H9 (cell line): ENCODE results near the gene COL5A2. TPM values are rescaled to one million over a fixed set of nuclear protein-coding genes. Genes with fewer than 3 reads are reported as not detected.

Experiments used
- DNase-seq: peaks from one replicate; pipeline ENCODE4 v3.0.0-alpha.2; 2017
- H2AFZ ChIP-seq: one replicate; pipeline ENCODE4 v1.6.1; 2013; ENCODE audit warnings: mild to moderate bottlenecking, low read length, control low read depth, moderate library complexity
- H2AK5ac ChIP-seq: 2 replicates; pipeline ENCODE4 v1.6.1; 2013; ENCODE audit warnings: low read length, control low read depth, mixed read lengths; ENCODE audit not compliant: insufficient read length
- H2BK120ac ChIP-seq: one replicate; pipeline ENCODE4 v1.6.1; 2013; ENCODE audit warnings: low read depth, mild to moderate bottlenecking, low read length, control low read depth, inconsistent platforms; ENCODE audit not compliant: poor library complexity, severe bottlenecking
- H2BK12ac ChIP-seq: 2 replicates; pipeline ENCODE4 v1.6.1; 2013; ENCODE audit warnings: low read length, control low read depth, mixed read lengths, low read depth; ENCODE audit not compliant: insufficient read length
- H2BK15ac ChIP-seq: 2 replicates; pipeline ENCODE4 v1.6.1; 2013; ENCODE audit warnings: low read depth, low read length, control low read depth
- H2BK20ac ChIP-seq: one replicate; pipeline ENCODE4 v1.6.1; 2013; ENCODE audit warnings: low read depth, mild to moderate bottlenecking, low read length, control low read depth, inconsistent platforms; ENCODE audit not compliant: poor library complexity, severe bottlenecking
- H2BK5ac ChIP-seq: 2 replicates; pipeline ENCODE4 v1.6.1; 2013; ENCODE audit warnings: low read length, control low read depth, mixed read lengths; ENCODE audit not compliant: insufficient read length
- H3K14ac ChIP-seq: 2 replicates; pipeline ENCODE4 v1.6.1; 2013; ENCODE audit warnings: low read length, control low read depth; ENCODE audit not compliant: insufficient read depth
- H3K18ac ChIP-seq: 2 replicates; pipeline ENCODE4 v1.6.1; 2013; ENCODE audit warnings: low read depth, mild to moderate bottlenecking, mixed read lengths, low read length, control low read depth; ENCODE audit not compliant: insufficient read length
- H3K23ac ChIP-seq: 2 replicates; pipeline ENCODE4 v1.6.1; 2013; ENCODE audit warnings: low read length, control low read depth, mixed read lengths, low read depth; ENCODE audit not compliant: insufficient read length
- H3K23me2 ChIP-seq: 2 replicates; pipeline ENCODE4 v1.6.1; 2013; ENCODE audit warnings: low read depth, mild to moderate bottlenecking, mixed read lengths, low read length, control low read depth; ENCODE audit not compliant: insufficient read length, poor library complexity, severe bottlenecking
- H3K27ac ChIP-seq: 2 replicates; pipeline ENCODE4 v1.5.1; 2013; ENCODE audit warnings: low read length, control low read depth, mixed read lengths, low read depth; ENCODE audit not compliant: insufficient read length
- H3K27me3 ChIP-seq: 2 replicates; pipeline ENCODE4 v1.6.1; 2013; ENCODE audit warnings: low read length, control low read depth, inconsistent platforms; ENCODE audit not compliant: insufficient read depth
- H3K4ac ChIP-seq: 2 replicates; pipeline ENCODE4 v1.6.1; 2013; ENCODE audit warnings: low read depth, mild to moderate bottlenecking, control low read depth, inconsistent platforms, low read length, moderate library complexity
- H3K4me1 ChIP-seq: 2 replicates; pipeline ENCODE4 v1.6.1; 2013; ENCODE audit warnings: low read length, control low read depth, inconsistent platforms; ENCODE audit not compliant: insufficient read depth
- H3K4me2 ChIP-seq: 2 replicates; pipeline ENCODE4 v1.6.1; 2013; ENCODE audit warnings: low read length, control low read depth, mixed read lengths; ENCODE audit not compliant: insufficient read length, insufficient read depth
- H3K56ac ChIP-seq: 2 replicates; pipeline ENCODE4 v1.6.1; 2013; ENCODE audit warnings: low read depth, mild to moderate bottlenecking, mixed read lengths, low read length, control low read depth; ENCODE audit not compliant: insufficient read length
- H3K79me1 ChIP-seq: 2 replicates; pipeline ENCODE4 v1.6.1; 2013; ENCODE audit warnings: low read depth, mild to moderate bottlenecking, moderate library complexity, low read length, control low read depth, inconsistent platforms; ENCODE audit not compliant: insufficient read depth, poor library complexity, severe bottlenecking
- H3K79me2 ChIP-seq: 2 replicates; pipeline ENCODE4 v1.6.1; 2013; ENCODE audit warnings: low read length, control low read depth, inconsistent platforms; ENCODE audit not compliant: insufficient read depth
- H3K9ac ChIP-seq: 2 replicates; pipeline ENCODE4 v1.6.1; 2013; ENCODE audit warnings: low read length, control low read depth, mixed read lengths; ENCODE audit not compliant: insufficient read length; ENCODE audit errors: extremely low read depth
- H3K9me3 ChIP-seq: one replicate; pipeline ENCODE4 v1.6.1; 2013; ENCODE audit warnings: low read depth, low read length, inconsistent platforms; ENCODE audit not compliant: control insufficient read depth
- H3T11ph ChIP-seq: one replicate; pipeline ENCODE4 v1.6.1; 2013; ENCODE audit warnings: mild to moderate bottlenecking, low read length, control low read depth, inconsistent platforms
- H4K20me1 ChIP-seq: one replicate; pipeline ENCODE4 v1.6.1; 2013; ENCODE audit not compliant: control insufficient read depth, insufficient read length, insufficient read depth
- H4K5ac ChIP-seq: 2 replicates; pipeline ENCODE4 v1.6.1; 2013; ENCODE audit warnings: low read depth, mild to moderate bottlenecking, mixed read lengths, low read length, control low read depth; ENCODE audit not compliant: insufficient read length
- H4K8ac ChIP-seq: replicated peaks from 2 replicates; pipeline ENCODE4 v1.6.1; 2013; ENCODE audit warnings: low read length, control low read depth, mixed read lengths, low read depth; ENCODE audit not compliant: insufficient read length
- H4K91ac ChIP-seq: 2 replicates; pipeline ENCODE4 v1.6.1; 2013; ENCODE audit warnings: low read depth, mild to moderate bottlenecking, moderate library complexity, mixed read lengths, low read length, control low read depth; ENCODE audit not compliant: insufficient read length
- H3K27ac Mint-ChIP-seq, 3 experiments: 2 replicates in 2 of 3; 3 replicates in 1 of 3; pipeline ENCODE4 v1.8.0; 2020 to 2021; ENCODE audit warnings: mixed read lengths in 3 of 3, mild to moderate bottlenecking in 1 of 3, moderate library complexity in 1 of 3
- H3K27me3 Mint-ChIP-seq: 2 replicates; pipeline ENCODE4 v1.8.0; 2021; ENCODE audit warnings: low read depth, mild to moderate bottlenecking, moderate library complexity, mixed read lengths
- H3K36me3 Mint-ChIP-seq, 3 experiments: 2 replicates in 2 of 3; 3 replicates in 1 of 3; pipeline ENCODE4 v1.8.0; 2020 to 2021; ENCODE audit warnings: low read depth in 3 of 3, mixed read lengths in 3 of 3; ENCODE audit not compliant: insufficient read depth in 1 of 3
- H3K4me1 Mint-ChIP-seq, 2 experiments: 2 replicates each; pipeline ENCODE4 v1.8.0; 2020; ENCODE audit warnings: mixed read lengths in 2 of 2
- H3K4me3 Mint-ChIP-seq, 2 experiments: 2 replicates in 1 of 2; 3 replicates in 1 of 2; pipeline ENCODE4 v1.8.0; 2020 to 2021; ENCODE audit warnings: mild to moderate bottlenecking in 2 of 2, mixed read lengths in 2 of 2, moderate library complexity in 1 of 2
- H3K9me3 Mint-ChIP-seq, 2 experiments: 2 replicates in 1 of 2; 3 replicates in 1 of 2; pipeline ENCODE4 v1.8.0; 2020; ENCODE audit warnings: mild to moderate bottlenecking in 2 of 2, mixed read lengths in 2 of 2, moderate library complexity in 1 of 2
- CTCF ChIP-seq: fragments of 200-600 bp; sonication (generic); conservative IDR thresholded peaks from 3 replicates; pipeline ENCODE4 v1.8.0; 2021; ENCODE audit warnings: antibody characterized with exemption, mild to moderate bottlenecking
- WGBS: extraction: QIAGEN DNeasy Blood & Tissue Kit; methylation state at CpG from one replicate; pipeline ENCODE4 v1.1.7; 2013; ENCODE audit warnings: missing lambda C conversion rate, low lambda C conversion rate, mixed read lengths; ENCODE audit not compliant: insufficient read length; ENCODE audit errors: extremely low coverage; 5-methylcytosine and 5-hydroxymethylcytosine counted together
- total RNA-seq: library from RNA; stranded (reverse); gene quantifications from 2 replicates; pipeline ENCODE4 v1.2.1, GENCODE V29; 2021

The COL5A2 gene
- total RNA-seq, 1 experiment from 2014 or later, result 10.5 TPM

DNA sequence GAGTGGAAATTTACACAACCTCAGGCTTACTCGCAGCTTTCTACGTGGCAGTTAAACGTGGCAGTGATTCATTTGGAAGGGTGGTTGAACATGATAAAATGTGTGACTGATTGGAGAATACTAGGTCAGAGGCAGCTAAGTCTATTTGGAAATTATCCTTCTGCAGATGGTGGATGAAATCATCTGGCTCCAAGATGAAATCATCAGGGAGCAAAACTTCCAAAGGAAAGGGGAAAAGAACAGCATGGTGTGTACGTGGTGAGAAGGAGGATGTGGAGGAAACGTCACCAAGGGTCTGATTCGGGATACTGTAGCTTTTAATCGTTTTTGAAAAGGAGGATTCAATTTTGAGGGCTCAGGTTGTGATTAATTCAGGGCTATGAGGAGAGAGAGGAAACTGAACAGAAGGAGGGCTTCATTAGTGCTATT is 157.5 kb downstream of the COL5A2 start:
- Histone ChIP-seq H4K5ac (no peak overlapping the region), H3K18ac (no peak overlapping the region), H3K56ac (no peak overlapping the region), H2BK5ac (no peak overlapping the region), H3K79me1 (no peaks in the 10 kb centered on the region), H3K27ac (no peak overlapping the region), H3K9me3 (no peaks in the 10 kb centered on the region), H3K9ac (no peak overlapping the region), H3K27me3 (no peaks in the 10 kb centered on the region), H4K20me1 (no peaks in the 10 kb centered on the region), H4K91ac (no peak overlapping the region), H3T11ph (no peak overlapping the region), H3K4ac (no peak overlapping the region), H2BK120ac (no peak overlapping the region), H3K14ac (no peak overlapping the region), H3K4me1 (no peaks in the 10 kb centered on the region), H3K79me2 (no peaks in the 10 kb centered on the region), H2AK5ac (no peak overlapping the region), H2BK12ac (no peak overlapping the region), H2BK20ac (no peak overlapping the region), H3K23ac (no peak overlapping the region), H2BK15ac (no peak overlapping the region), H4K8ac (no peak overlapping the region), H2AFZ (no peak overlapping the region), H3K23me2 (no peaks in the 10 kb centered on the region), H3K4me2 (no peak overlapping the region)
- Mint-ChIP-seq H3K4me3 (no peak overlapping the region), H3K36me3 (no peaks in the 10 kb centered on the region), H3K9me3 (no peaks in the 10 kb centered on the region), H3K27ac (no peak overlapping the region), H3K27me3 (no peaks in the 10 kb centered on the region), H3K4me1 (peaks cover 0 to 5% of the 10 kb centered on the region in 2 experiments; a peak in 3 of 4 replicates)
- TF ChIP-seq CTCF, result no peak
- WGBS, result no CpG with 5 or more reads among the region's 7 CpGs
- DNase-seq, result no peak
